BJ (cell line): ENCODE data around the gene PAM16. TPM values are rescaled to one million over a fixed set of nuclear protein-coding genes. Genes with fewer than 3 reads are reported as not detected.

Experiments used
- CTCF ChIA-PET: fragments of 350-600 bp; formaldehyde crosslinking; extraction: SDS; loops from one replicate; lab custom pipeline; 2021; ENCODE audit warnings: antibody characterized with exemption, inconsistent platforms; lab: Yijun Ruan, JAX
- POLR2A ChIA-PET: fragments of 300-600 bp; sonication (Branson Sonifier 250); formaldehyde crosslinking; extraction: SDS; loops from one replicate; lab custom pipeline; 2021; ENCODE audit warnings: antibody characterized with exemption; lab: Charles Lee
- DNase-seq: peaks from one replicate; pipeline ENCODE4 v3.0.0-alpha.2; 2011; ENCODE audit warnings: low read depth
- H3K27me3 ChIP-seq: 2 replicates; pipeline ENCODE4 v1.6.0; 2011; ENCODE audit warnings: low read length; ENCODE audit not compliant: control insufficient read depth, insufficient read depth
- H3K36me3 ChIP-seq: 2 replicates; pipeline ENCODE4 v1.5.1; 2011; ENCODE audit warnings: low read length; ENCODE audit not compliant: control insufficient read depth, insufficient read depth
- H3K4me3 ChIP-seq: 2 replicates; pipeline ENCODE4 v1.5.1; 2011; ENCODE audit warnings: low read depth, mild to moderate bottlenecking, control low read depth, low read length
- CTCF ChIP-seq: IDR thresholded peaks from 2 replicates; pipeline ENCODE4 v1.5.1; 2011; ENCODE audit warnings: low read depth, mild to moderate bottlenecking, control low read depth, inconsistent platforms, low read length, moderate library complexity; ENCODE audit not compliant: insufficient read depth
- polyA plus RNA-seq: library from polyadenylated mRNA; depleted of rRNA; stranded (reverse); fragments of >200 nt; gene quantifications from 2 replicates; pipeline ENCODE4 v1.2.3, GENCODE V29; 2011; rRNA removed

The PAM16 gene
- polyA plus RNA-seq, 1 experiment = 44.2 TPM

- ChIA-PET CTCF (interaction anchor here (0.8 to 13.0 kb wide), 5 partner anchors 9 to 109 kb away, joined by 3 to 211 read pairs (median 4); no protein-coding TSS in a partner anchor), POLR2A (no interaction called here)
- Histone ChIP-seq H3K4me3 (no peak overlapping the region), H3K36me3 (no peaks in the 10 kb centered on the region), H3K27me3 (no peaks in the 10 kb centered on the region)
- TF ChIP-seq CTCF = no peak
- DNase-seq = no peak
Observed at GRCh38 chr16:4293822-4294457, 57.2 kb downstream of the PAM16 start.

- no peak for TF ChIP-seq CTCF
- Histone ChIP-seq H3K27me3 (no peaks in the 10 kb centered on the region), H3K4me3 (no peak overlapping the region), H3K36me3 (no peaks in the 10 kb centered on the region)
- no peak for DNase-seq
- POLR2A ChIA-PET = no interaction called here
- CTCF ChIA-PET = interaction anchor here (1.7 to 13.0 kb wide), 3 partner anchors 10 to 37 kb away, joined by 4 to 211 read pairs (median 10); no protein-coding TSS in a partner anchor
Observed at GRCh38 chr16:4293181-4293716, 57.9 kb downstream of the PAM16 start.

GRCh38 chr16:4291699-4292098 is 59.4 kb downstream of the PAM16 start:
- POLR2A ChIA-PET = no interaction called here
- Histone ChIP-seq H3K4me3 (no peak overlapping the region), H3K27me3 (no peaks in the 10 kb centered on the region), H3K36me3 (no peaks in the 10 kb centered on the region)
- CTCF ChIA-PET = interaction anchor here (0.7 to 13.0 kb wide), 5 partner anchors 26 to 111 kb away, joined by 3 to 211 read pairs (median 3); partner anchors contain the start of gene GLIS2
- DNase-seq = no peak
- no peak for TF ChIP-seq CTCF

Other genes with a start within 250 kb of the PAM16 start
- 19.3 and 28.2 TPM in 2 replicates for gene ADCY9, start 234.9 kb downstream of the PAM16 start, polyA plus RNA-seq
- gene SRL, start 109.2 kb downstream of the PAM16 start, polyA plus RNA-seq = not detected in 2 replicates
- gene TFAP4, start 78.3 kb downstream of the PAM16 start, polyA plus RNA-seq = 3.6 and 4.0 TPM in 2 replicates
- gene GLIS2, start 35.3 kb downstream of the PAM16 start, polyA plus RNA-seq = 4.8 and 8.8 TPM in 2 replicates
- 30.0 and 71.6 TPM in 2 replicates for gene VASN, start 20.5 kb upstream of the PAM16 start, polyA plus RNA-seq
- gene CORO7, start 65.3 kb upstream of the PAM16 start, polyA plus RNA-seq = 5.3 and 13.8 TPM in 2 replicates
- gene DNAJA3, start 74.5 kb upstream of the PAM16 start, polyA plus RNA-seq = 35.9 and 48.8 TPM in 2 replicates
- gene NMRAL1, start 123.3 kb upstream of the PAM16 start, polyA plus RNA-seq = 47.4 and 78.0 TPM in 2 replicates
- gene HMOX2, start 125.1 kb upstream of the PAM16 start, polyA plus RNA-seq = 43.5 and 59.5 TPM in 2 replicates
- 8.4 and 15.2 TPM in 2 replicates for gene CDIP1, start 187.5 kb upstream of the PAM16 start, polyA plus RNA-seq
- gene C16orf96, start 205.0 kb upstream of the PAM16 start, polyA plus RNA-seq = not detected in 2 replicates